MCF 10A (cell line): ENCODE measurements around the gene ZNF146. TPM values are rescaled to one million over a fixed set of nuclear protein-coding genes. Genes with fewer than 3 reads are reported as not detected.
"Not testable (repeated sequence)": the region's sequence is repeated elsewhere in the genome, so short reads cannot be mapped to it uniquely, and the experiment has no call there.

Experiments used
- BruUV-seq: library from RNA; stranded (reverse); fragments of 400-500 nt; replicated peaks from 2 replicates; lab custom pipeline; 2021; lab: Mats Ljungman, UMichigan
- CTCF ChIA-PET: fragments of 300-600 bp; sonication (Branson Sonifier 250); formaldehyde crosslinking; extraction: SDS; loops from one replicate; lab custom pipeline; 2021; ENCODE audit warnings: antibody characterized with exemption, inconsistent platforms; lab: Yijun Ruan, JAX
- POLR2A ChIA-PET: fragments of 300-600, 350-650 bp; sonication (Branson Sonifier 250); formaldehyde crosslinking; extraction: SDS; loops from one replicate; lab custom pipeline; 2020; ENCODE audit warnings: antibody characterized with exemption, inconsistent platforms; lab: Yijun Ruan, JAX
- DNase-seq: peaks from one replicate; pipeline ENCODE4 v3.0.0-alpha.2; 2018; ENCODE audit not compliant: unreplicated experiment
- H3K27ac Mint-ChIP-seq: one replicate; pipeline ENCODE4 v1.8.0; 2022; ENCODE audit warnings: mild to moderate bottlenecking, low read depth, mixed read lengths; ENCODE audit not compliant: unreplicated experiment
- H3K27me3 Mint-ChIP-seq: one replicate; pipeline ENCODE4 v1.8.0; 2022; ENCODE audit warnings: mixed read lengths; ENCODE audit not compliant: insufficient read depth, unreplicated experiment
- H3K36me3 Mint-ChIP-seq: one replicate; pipeline ENCODE4 v1.8.0; 2022; ENCODE audit warnings: mild to moderate bottlenecking, moderate library complexity, mixed read lengths; ENCODE audit not compliant: insufficient read depth, unreplicated experiment
- H3K4me1 Mint-ChIP-seq: one replicate; pipeline ENCODE4 v1.8.0; 2022; ENCODE audit warnings: mixed read lengths; ENCODE audit not compliant: insufficient read depth, unreplicated experiment
- H3K4me3 Mint-ChIP-seq: one replicate; pipeline ENCODE4 v1.8.0; 2022; ENCODE audit warnings: mild to moderate bottlenecking, moderate library complexity, mixed read lengths; ENCODE audit not compliant: unreplicated experiment
- H3K9me3 Mint-ChIP-seq: one replicate; pipeline ENCODE4 v1.8.0; 2022; ENCODE audit warnings: mixed read lengths; ENCODE audit not compliant: unreplicated experiment
- CTCF ChIP-seq: fragments of 200-600 bp; IDR thresholded peaks from one replicate; pipeline ENCODE4 v1.8.0; 2022; ENCODE audit warnings: antibody characterized with exemption, mild to moderate bottlenecking; ENCODE audit not compliant: unreplicated experiment
- intact Hi-C: fragments of 100-400 bp; cut with micrococcal nuclease; formaldehyde crosslinking; loops from 2 replicates; pipeline ENCODE4 v1.14.1; 2022
- total RNA-seq: library from RNA; stranded (reverse); gene quantifications from 2 replicates; pipeline ENCODE4 v1.2.3, GENCODE V29; 2022

The ZNF146 gene
- total RNA-seq, 1 experiment from 2014 or later, result 132 TPM

GRCh38 chr19:36267061-36267845 lies 52.3 kb downstream of the ZNF146 start:
- BruUV-seq, result no TSS peak
- H3K36me3 Mint-ChIP-seq, result no peaks in the 10 kb centered on the region
- no peak overlapping the region for H3K27ac Mint-ChIP-seq
- no peaks in the 10 kb centered on the region for H3K4me1 Mint-ChIP-seq
- H3K4me3 Mint-ChIP-seq, result no peak overlapping the region
- no peaks in the 10 kb centered on the region for H3K27me3 Mint-ChIP-seq
- no peak for DNase-seq
- H3K9me3 Mint-ChIP-seq, result peaks cover 29% of the 10 kb centered on the region
- ChIA-PET CTCF (no interaction called here), POLR2A (no interaction called here)
- TF ChIP-seq CTCF, result no peak
- intact Hi-C loops, result no loop called here

GRCh38 chr19:36268081-36268480 lies 53.2 kb downstream of the ZNF146 start:
- H3K27me3 Mint-ChIP-seq, intact Hi-C loops, H3K36me3 Mint-ChIP-seq, H3K4me3 Mint-ChIP-seq, CTCF ChIA-PET, H3K4me1 Mint-ChIP-seq, POLR2A ChIA-PET, DNase-seq, H3K27ac Mint-ChIP-seq, BruUV-seq: not testable (repeated sequence)
- peaks cover 26% of the 10 kb centered on the region for H3K9me3 Mint-ChIP-seq

- intact Hi-C loops, BruUV-seq, H3K4me3 Mint-ChIP-seq: not testable (repeated sequence)
Measured at GRCh38 chr19:36268591-36268990, 53.7 kb downstream of the ZNF146 start.

GRCh38 chr19:36269295-36269694 lies 54.4 kb downstream of the ZNF146 start:
- BruUV-seq, intact Hi-C loops, DNase-seq, POLR2A ChIA-PET, H3K4me1 Mint-ChIP-seq, H3K27ac Mint-ChIP-seq, H3K36me3 Mint-ChIP-seq, H3K4me3 Mint-ChIP-seq, H3K27me3 Mint-ChIP-seq, CTCF ChIA-PET: not testable (repeated sequence)
- H3K9me3 Mint-ChIP-seq, result peaks cover 14% of the 10 kb centered on the region

More at GRCh38 chr19:36268591-36268990, 53.7 kb downstream of the ZNF146 start:
- POLR2A ChIA-PET, H3K27me3 Mint-ChIP-seq, DNase-seq, H3K36me3 Mint-ChIP-seq, CTCF ChIA-PET, H3K4me1 Mint-ChIP-seq, H3K27ac Mint-ChIP-seq: not testable (repeated sequence)
- peaks cover 21% of the 10 kb centered on the region for H3K9me3 Mint-ChIP-seq

Other genes with a start within 250 kb of the ZNF146 start
- gene SDHAF1, start 219.9 kb upstream of the ZNF146 start, total RNA-seq, result 14.4 and 15.0 TPM in 2 replicates
- gene SYNE4, start 206.3 kb upstream of the ZNF146 start, total RNA-seq, result 0.14 and 0.91 TPM in 2 replicates
- 16.5 and 20.9 TPM in 2 replicates for gene ALKBH6, start 200.9 kb upstream of the ZNF146 start, total RNA-seq
- 1.2 and 2.3 TPM in 2 replicates for gene CLIP3, start 182.2 kb upstream of the ZNF146 start, total RNA-seq
- gene THAP8, start 160.8 kb upstream of the ZNF146 start, total RNA-seq, result 4.0 and 4.7 TPM in 2 replicates
- 5.2 and 6.2 TPM in 2 replicates for gene WDR62, start 160.2 kb upstream of the ZNF146 start, total RNA-seq
- not detected in 2 replicates for gene OVOL3, start 104.0 kb upstream of the ZNF146 start, total RNA-seq
- gene POLR2I, start 100.2 kb upstream of the ZNF146 start, total RNA-seq, result 112 and 126 TPM in 2 replicates
- gene TBCB, start 99.6 kb upstream of the ZNF146 start, total RNA-seq, result 101 and 122 TPM in 2 replicates
- 666 and 788 TPM in 2 replicates for gene CAPNS1, start 75.0 kb upstream of the ZNF146 start, total RNA-seq
- not detected in 2 replicates for gene COX7A1, start 62.7 kb upstream of the ZNF146 start, total RNA-seq
- gene ZNF565, start 441 bp upstream of the ZNF146 start, total RNA-seq, result 2.9 and 3.6 TPM in 2 replicates
- gene ZFP14, start 164.1 kb downstream of the ZNF146 start, total RNA-seq, result 1.5 and 1.7 TPM in 2 replicates
- 0.32 and 0.37 TPM in 2 replicates for gene ZFP82, start 203.5 kb downstream of the ZNF146 start, total RNA-seq